Measurements from ENCODE around the gene ARMC3. TPM values are rescaled to one million over a fixed set of nuclear protein-coding genes. Genes with fewer than 3 reads are reported as not detected.

Gene ARMC3
- total RNA-seq, 1 experiment from 2014 or later = 14.4 TPM

- H3K27me3 ChIP-seq (ENCODE audit: insufficient read depth, low read depth) = no peaks in the 10 kb centered on the region
- no peak overlapping the region for H3K27ac ChIP-seq
- no peak overlapping the region for H3K4me2 ChIP-seq
- no peak for TF ChIP-seq EZH2 (IDR thresholded peaks at IDR 0.05; ENCODE audit: low read depth)
- TF ChIP-seq CTCF (conservative IDR thresholded peaks at IDR 0.05) = no peak
- no peak for DNase-seq
- no peak overlapping the region for H2AFZ ChIP-seq
- H3K4me1 ChIP-seq (replicated peaks; ENCODE audit: insufficient read depth) = no peaks in the 10 kb centered on the region
- no peaks in the 10 kb centered on the region for H3K9me2 ChIP-seq (ENCODE audit: insufficient read depth)
- no peaks in the 10 kb centered on the region for H4K20me1 ChIP-seq (ENCODE audit: insufficient read depth)
- H3K9me3 ChIP-seq (ENCODE audit: insufficient read depth, low read depth) = no peaks in the 10 kb centered on the region
- no peaks in the 10 kb centered on the region for H3K36me3 ChIP-seq (ENCODE audit: low read depth)
- no peaks in the 10 kb centered on the region for H3F3A ChIP-seq (ENCODE audit: insufficient read depth, low read depth)
- ChIA-PET POLR2A (ENCODE audit: unreplicated experiment) (no interaction called here), CTCF (no interaction called here)
- H3K79me2 ChIP-seq (ENCODE audit: low read depth) = no peaks in the 10 kb centered on the region
- no peak overlapping the region for H3K4me3 ChIP-seq
- BruUV-seq (replicated peaks) = no TSS peak
- intact Hi-C loops (cut with micrococcal nuclease; ENCODE audit: unreplicated experiment) = loop anchor here (5.0 kb wide), 1 partner anchor 35 kb away; no protein-coding TSS in a partner anchor
Measured at GRCh38 chr10:23037152-23037551, 109.3 kb downstream of the ARMC3 start.

- Histone ChIP-seq H2AFZ (no peak overlapping the region), H3K27ac (no peak overlapping the region), H3K79me2 (ENCODE audit: low read depth) (no peaks in the 10 kb centered on the region), H4K20me1 (ENCODE audit: insufficient read depth) (no peaks in the 10 kb centered on the region), H3K4me1 (replicated peaks; ENCODE audit: insufficient read depth) (no peaks in the 10 kb centered on the region), H3K27me3 (ENCODE audit: insufficient read depth, low read depth) (no peaks in the 10 kb centered on the region), H3K36me3 (ENCODE audit: low read depth) (no peaks in the 10 kb centered on the region), H3K4me3 (no peak overlapping the region), H3K4me2 (no peak overlapping the region), H3K9me3 (ENCODE audit: insufficient read depth, low read depth) (no peaks in the 10 kb centered on the region), H3F3A (ENCODE audit: insufficient read depth, low read depth) (no peaks in the 10 kb centered on the region), H3K9me2 (ENCODE audit: insufficient read depth) (no peaks in the 10 kb centered on the region)
- CTCF ChIA-PET = no interaction called here
- BruUV-seq (replicated peaks) = no TSS peak
- DNase-seq = no peak
- POLR2A ChIA-PET (ENCODE audit: unreplicated experiment) = no interaction called here
- TF ChIP-seq EZH2 (IDR thresholded peaks at IDR 0.05; ENCODE audit: low read depth) (no peak), CTCF (conservative IDR thresholded peaks at IDR 0.05) (no peak)
- intact Hi-C loops (cut with micrococcal nuclease; ENCODE audit: unreplicated experiment) = loop anchor here (5.0 kb wide), 1 partner anchor 35 kb away; no protein-coding TSS in a partner anchor
Measured at GRCh38 chr10:23037561-23037960, 109.7 kb downstream of the ARMC3 start.

GRCh38 chr10:23038172-23038571, 110.3 kb downstream of the ARMC3 start:
- no peak overlapping the region for H3K27ac ChIP-seq
- H3K79me2 ChIP-seq (ENCODE audit: low read depth) = no peaks in the 10 kb centered on the region
- H3K4me1 ChIP-seq (replicated peaks; ENCODE audit: insufficient read depth) = no peaks in the 10 kb centered on the region
- no peak overlapping the region for H3K4me2 ChIP-seq
- H2AFZ ChIP-seq = no peak overlapping the region
- CTCF ChIA-PET = no interaction called here
- no peaks in the 10 kb centered on the region for H3K9me3 ChIP-seq (ENCODE audit: insufficient read depth, low read depth)
- DNase-seq = no peak
- H3K9me2 ChIP-seq (ENCODE audit: insufficient read depth) = no peaks in the 10 kb centered on the region
- H3K4me3 ChIP-seq = no peak overlapping the region
- intact Hi-C loops (cut with micrococcal nuclease; ENCODE audit: unreplicated experiment) = loop anchor here (5.0 kb wide), 1 partner anchor 36 kb away; no protein-coding TSS in a partner anchor
- POLR2A ChIA-PET (ENCODE audit: unreplicated experiment) = no interaction called here
- no peaks in the 10 kb centered on the region for H4K20me1 ChIP-seq (ENCODE audit: insufficient read depth)
- no peaks in the 10 kb centered on the region for H3F3A ChIP-seq (ENCODE audit: insufficient read depth, low read depth)
- no TSS peak for BruUV-seq (replicated peaks)
- no peak for TF ChIP-seq EZH2 (IDR thresholded peaks at IDR 0.05; ENCODE audit: low read depth)
- TF ChIP-seq CTCF (conservative IDR thresholded peaks at IDR 0.05) = no peak
- no peaks in the 10 kb centered on the region for H3K36me3 ChIP-seq (ENCODE audit: low read depth)
- H3K27me3 ChIP-seq (ENCODE audit: insufficient read depth, low read depth) = no peaks in the 10 kb centered on the region

Measured in PC-9 (cell line).